Measurements from ENCODE around the gene ATMIN. TPM values are rescaled to one million over a fixed set of nuclear protein-coding genes. Genes with fewer than 3 reads are reported as not detected.

ATMIN gene
- total and polyA plus RNA-seq, 2 of the 13 experiments (the other 11 are each of a cell fraction or from before 2014, with no cell fraction given), result 34.6 to 60.4 TPM

GRCh38 chr16:81077076-81077940 lies 41.7 kb downstream of the ATMIN start, which contains the start of gene C16orf46 (continued):
- TF ChIP-seq CBX2 (IDR thresholded peaks at IDR 0.05; ENCODE audit: low read depth, low read length), result no peak
- no peak for TF ChIP-seq CBX2 (CRISPR knock-in tag; IDR thresholded peaks at IDR 0.05; ENCODE audit: low read depth)
- 0 out of 2 replicates have a peak, but pooled peaks have one; percentile 16 for TF ChIP-seq LRRFIP1 (CRISPR knock-in tag; conservative IDR thresholded peaks at IDR 0.05)
- peak; percentile 54; the same call in 1 of the 2 replicates for TF ChIP-seq PAX8 (CRISPR knock-in tag; IDR thresholded peaks at IDR 0.05; ENCODE audit: borderline replicate concordance)
- peak; percentile 92 for TF ChIP-seq TARDBP (CRISPR knock-in tag; IDR thresholded peaks at IDR 0.05)
- peak; percentile 62; the same call in 1 of the 2 replicates for TF ChIP-seq ELF3 (CRISPR knock-in tag; IDR thresholded peaks at IDR 0.05)
- no peak for TF ChIP-seq STAT5B (CRISPR knock-in tag; IDR thresholded peaks at IDR 0.05)
- TF ChIP-seq NKX3-1 (CRISPR knock-in tag; IDR thresholded peaks at IDR 0.05), result peak; percentile 70; the same call in 1 of the 2 replicates
- TF ChIP-seq EZH2 (conservative IDR thresholded peaks at IDR 0.05; ENCODE audit: low read depth, low read length), result no peak
- TF ChIP-seq ZNF274 (CRISPR knock-in tag; IDR thresholded peaks at IDR 0.05), result no peak; the same call in 1 of the 2 replicates
- no peak for TF ChIP-seq CENPBD1 (CRISPR knock-in tag; IDR thresholded peaks at IDR 0.05; ENCODE audit: borderline replicate concordance, low read depth)
- TF ChIP-seq ZNF784 (CRISPR knock-in tag; IDR thresholded peaks at IDR 0.05; ENCODE audit: borderline replicate concordance), result no peak
- peak; percentile 41; the same call in 1 of the 2 replicates for TF ChIP-seq TOE1 (CRISPR knock-in tag; IDR thresholded peaks at IDR 0.05)
- peak; percentile 84; the same call in 1 of the 2 replicates for TF ChIP-seq ZBTB7A (CRISPR knock-in tag; IDR thresholded peaks at IDR 0.05)
- peak; percentile 82 for TF ChIP-seq ZNF777 (CRISPR knock-in tag; IDR thresholded peaks at IDR 0.05)
- peak; percentile 100 for TF ChIP-seq GABPB1 (CRISPR knock-in tag; IDR thresholded peaks at IDR 0.05)
- TF ChIP-seq DRAP1 (CRISPR knock-in tag; IDR thresholded peaks at IDR 0.05), result peak; percentile 89
- no peak for TF ChIP-seq ATRX (CRISPR knock-in tag; IDR thresholded peaks at IDR 0.05; ENCODE audit: borderline replicate concordance)
- peak; percentile 55 for TF ChIP-seq SIX4 (CRISPR knock-in tag; IDR thresholded peaks at IDR 0.05)
- TF ChIP-seq ATF1 (CRISPR knock-in tag; IDR thresholded peaks at IDR 0.05), result peak; percentile 91
- no peak for TF ChIP-seq ZC3H4 (CRISPR knock-in tag; IDR thresholded peaks at IDR 0.05; ENCODE audit: borderline replicate concordance)
- peak; percentile 91; the same call in 1 of the 2 replicates for TF ChIP-seq NFKB2 (CRISPR knock-in tag; IDR thresholded peaks at IDR 0.05; ENCODE audit: borderline replicate concordance)
- TF ChIP-seq MEIS1 (CRISPR knock-in tag; IDR thresholded peaks at IDR 0.05; ENCODE audit: borderline replicate concordance), result peak; percentile 51; the same call in 1 of the 2 replicates
